ENCODE data around the gene NEMP1. TPM values are rescaled to one million over a fixed set of nuclear protein-coding genes. Genes with fewer than 3 reads are reported as not detected.

The NEMP1 gene, protein sequence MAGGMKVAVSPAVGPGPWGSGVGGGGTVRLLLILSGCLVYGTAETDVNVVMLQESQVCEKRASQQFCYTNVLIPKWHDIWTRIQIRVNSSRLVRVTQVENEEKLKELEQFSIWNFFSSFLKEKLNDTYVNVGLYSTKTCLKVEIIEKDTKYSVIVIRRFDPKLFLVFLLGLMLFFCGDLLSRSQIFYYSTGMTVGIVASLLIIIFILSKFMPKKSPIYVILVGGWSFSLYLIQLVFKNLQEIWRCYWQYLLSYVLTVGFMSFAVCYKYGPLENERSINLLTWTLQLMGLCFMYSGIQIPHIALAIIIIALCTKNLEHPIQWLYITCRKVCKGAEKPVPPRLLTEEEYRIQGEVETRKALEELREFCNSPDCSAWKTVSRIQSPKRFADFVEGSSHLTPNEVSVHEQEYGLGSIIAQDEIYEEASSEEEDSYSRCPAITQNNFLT
- total RNA-seq = 1 to 10 TPM; 2.3 to 5.2 TPM

DNA sequence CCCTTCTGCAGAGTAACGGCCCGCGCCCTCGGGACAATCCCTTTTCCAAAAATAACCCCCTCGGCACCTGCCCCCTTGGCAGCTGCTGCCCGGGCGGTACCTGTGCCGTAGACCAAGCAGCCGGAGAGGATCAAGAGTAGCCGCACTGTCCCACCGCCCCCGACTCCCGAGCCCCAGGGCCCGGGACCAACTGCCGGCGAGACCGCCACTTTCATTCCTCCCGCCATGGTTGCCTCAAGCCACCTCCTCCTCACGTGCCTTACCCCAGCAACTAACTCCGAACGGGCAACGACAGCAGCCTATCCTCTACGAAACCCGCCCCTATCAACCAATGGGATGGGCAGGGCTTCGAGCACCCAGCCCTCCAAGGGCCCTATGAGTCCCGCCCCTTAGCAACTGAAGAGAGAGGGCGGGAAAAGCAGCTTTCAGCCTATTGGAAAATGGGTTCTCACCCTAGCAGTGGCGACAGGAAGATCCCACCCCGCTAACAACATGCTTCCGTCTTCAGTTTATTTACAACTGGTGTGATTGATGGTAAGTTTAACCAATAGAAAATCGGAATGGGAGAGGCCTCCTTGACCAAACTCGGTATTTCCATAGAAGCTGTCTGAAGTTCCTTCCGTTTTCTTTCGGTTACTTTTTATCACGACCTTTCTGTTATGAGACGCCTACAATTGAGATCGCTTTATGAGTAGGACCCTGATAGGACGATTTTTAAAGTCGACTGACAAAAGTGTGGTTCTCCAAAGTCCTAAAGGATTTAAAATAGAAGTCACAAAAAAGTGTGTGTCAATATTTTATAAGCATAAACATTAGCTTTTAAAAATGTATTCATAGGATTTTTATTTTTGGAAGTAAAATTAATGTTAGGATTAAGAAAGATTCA, at the start of gene NEMP1:
TSS of gene NEMP1 (minus strand) at position 273 of the 886 bp plus-strand sequence. CDS start at position 227, 46 bp downstream.
- Histone ChIP-seq H3K36me3 (replicated peaks in 1 of 2; ENCODE audit: insufficient read depth in 1 of 2, low read depth in 2 of 2) (no peaks in the 10 kb centered on the region), H3K9me3 (no peaks in the 10 kb centered on the region), H3K4me3 (peak within 1 kb of the TSS; percentile 42 to 75), H3K27ac (peak within 1 kb of the TSS; percentile 39 to 86 (median 62)), H3K4me1 (peaks cover 14% of the 10 kb centered on the region), H3K27me3 (no peaks in the 10 kb centered on the region)
- peak in 2 of 3 donors; percentile 45 to 47 for TF ChIP-seq POLR2A (IDR thresholded peaks at IDR 0.05)
- TF ChIP-seq, protein P1, sequence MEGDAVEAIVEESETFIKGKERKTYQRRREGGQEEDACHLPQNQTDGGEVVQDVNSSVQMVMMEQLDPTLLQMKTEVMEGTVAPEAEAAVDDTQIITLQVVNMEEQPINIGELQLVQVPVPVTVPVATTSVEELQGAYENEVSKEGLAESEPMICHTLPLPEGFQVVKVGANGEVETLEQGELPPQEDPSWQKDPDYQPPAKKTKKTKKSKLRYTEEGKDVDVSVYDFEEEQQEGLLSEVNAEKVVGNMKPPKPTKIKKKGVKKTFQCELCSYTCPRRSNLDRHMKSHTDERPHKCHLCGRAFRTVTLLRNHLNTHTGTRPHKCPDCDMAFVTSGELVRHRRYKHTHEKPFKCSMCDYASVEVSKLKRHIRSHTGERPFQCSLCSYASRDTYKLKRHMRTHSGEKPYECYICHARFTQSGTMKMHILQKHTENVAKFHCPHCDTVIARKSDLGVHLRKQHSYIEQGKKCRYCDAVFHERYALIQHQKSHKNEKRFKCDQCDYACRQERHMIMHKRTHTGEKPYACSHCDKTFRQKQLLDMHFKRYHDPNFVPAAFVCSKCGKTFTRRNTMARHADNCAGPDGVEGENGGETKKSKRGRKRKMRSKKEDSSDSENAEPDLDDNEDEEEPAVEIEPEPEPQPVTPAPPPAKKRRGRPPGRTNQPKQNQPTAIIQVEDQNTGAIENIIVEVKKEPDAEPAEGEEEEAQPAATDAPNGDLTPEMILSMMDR (IDR thresholded peaks at IDR 0.05) = no peak
- ATAC-seq = peak; percentile 100
- 0 to 1% methylated on average over 29 to 39 of the region's 39 CpGs for WGBS, 2 donors
- DNase-seq = peak; percentile 96 to 99 (median 98)
- intact Hi-C loops (cut with DNase I) = no loop called here

DNA sequence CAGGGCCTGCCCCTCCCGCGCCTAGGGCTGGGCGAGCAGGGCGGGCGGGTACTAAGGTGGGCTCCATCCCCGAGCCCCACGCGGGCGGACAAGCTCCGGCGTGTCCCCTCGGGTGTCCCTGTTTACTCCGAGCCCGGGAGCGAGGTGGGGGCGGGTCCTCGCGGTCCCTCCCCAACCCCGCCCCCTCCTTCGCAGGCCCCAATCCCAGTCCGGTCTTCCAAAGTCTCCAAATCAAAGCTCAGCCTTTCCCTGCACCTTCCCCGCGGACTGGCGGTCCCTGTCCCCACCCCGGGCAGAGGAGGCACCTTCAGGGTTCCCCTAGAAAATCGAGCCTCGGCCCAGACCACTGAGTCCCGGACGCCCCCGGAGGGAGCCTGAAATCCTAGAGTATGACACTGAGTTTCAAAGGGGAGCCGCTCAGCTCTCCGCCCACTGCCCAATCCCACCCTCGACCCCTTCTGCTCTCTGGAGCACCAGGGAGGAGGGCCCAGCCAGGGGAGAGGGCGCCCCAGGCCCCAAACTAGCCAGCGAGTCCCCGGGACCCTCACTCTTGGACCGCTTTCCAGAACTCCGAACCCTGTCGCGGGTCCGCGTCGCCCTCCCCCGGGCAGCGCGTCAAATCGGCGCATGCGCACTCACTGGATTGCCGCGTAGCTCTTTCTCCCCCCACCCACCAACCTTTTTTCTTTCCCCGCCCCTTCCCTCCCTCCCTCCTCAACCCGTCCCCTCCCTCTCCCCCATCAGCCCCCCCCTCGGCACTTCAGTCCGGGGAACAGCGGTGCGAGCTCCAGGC, 49.3 kb upstream of the NEMP1 start, which contains the start of gene LRP1:
TSS of gene LRP1 (plus strand) at position 758 of the 793 bp plus-strand sequence. CDS start 482 bp downstream, outside the sequence.
- peak within 1 kb of the TSS; percentile 83 to 94 (median 88) for H3K27ac ChIP-seq
- DNase-seq (peak; percentile 78 to 83 (median 82)), ATAC-seq (peak; percentile 85)
- TF ChIP-seq, protein P1 (IDR thresholded peaks at IDR 0.05) = no peak
- TF ChIP-seq POLR2A (IDR thresholded peaks at IDR 0.05) = peak; percentile 56 to 80 (median 69)
- H3K4me3 ChIP-seq = peak within 1 kb of the TSS; percentile 60 to 63
- peaks cover 15% of the 10 kb centered on the region for H3K4me1 ChIP-seq
- intact Hi-C loops (cut with DNase I) = no loop called here
- no peaks in the 10 kb centered on the region for H3K27me3 ChIP-seq
- WGBS, 2 donors = 1% methylated on average over 29 to 51 of the region's 57 CpGs
- no peaks in the 10 kb centered on the region for H3K36me3 ChIP-seq (replicated peaks in 1 of 2; ENCODE audit: insufficient read depth in 1 of 2, low read depth in 2 of 2)
- H3K9me3 ChIP-seq = no peaks in the 10 kb centered on the region

DNA sequence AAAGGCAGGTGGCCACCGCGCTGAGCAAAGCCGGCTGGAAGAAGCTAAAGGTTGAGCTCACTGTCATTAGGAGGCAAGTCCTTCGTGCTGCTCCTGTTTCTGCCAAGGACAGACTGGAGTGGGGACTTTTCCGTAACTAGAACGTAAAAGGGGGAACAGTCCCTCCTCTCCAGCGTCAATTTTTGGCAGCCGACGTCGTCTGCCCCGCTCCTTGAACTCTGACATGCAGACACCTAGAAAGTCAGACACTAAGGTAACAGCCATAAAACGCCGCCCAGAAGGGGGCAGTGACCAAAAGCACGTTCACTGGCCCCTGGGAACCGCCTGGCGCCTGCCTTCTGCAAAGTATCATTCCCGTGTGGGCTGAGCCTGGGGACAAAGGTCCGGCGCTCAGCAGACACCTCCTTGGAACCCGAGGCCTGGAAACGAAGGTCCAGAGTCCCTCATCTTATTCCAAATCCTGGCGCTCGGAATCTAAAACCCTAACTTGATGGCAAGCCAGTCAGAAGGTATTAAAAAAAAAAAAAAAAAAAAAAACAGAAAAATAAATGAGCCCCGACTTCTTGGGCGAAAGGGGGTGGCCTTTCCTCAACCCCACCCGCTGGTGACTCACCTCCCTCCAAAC, 48.6 kb upstream of the NEMP1 start:
- ATAC-seq = peak; percentile 73
- intact Hi-C loops (cut with DNase I) = no loop called here
- H3K9me3 ChIP-seq = no peaks in the 10 kb centered on the region

More for the DNA sequence above, 48.6 kb upstream of the NEMP1 start:
- H3K4me1 ChIP-seq = peaks cover 15% of the 10 kb centered on the region
- H3K27ac ChIP-seq = peak overlapping the region; percentile 83 to 94 (median 88)
- H3K27me3 ChIP-seq = no peaks in the 10 kb centered on the region
- peak; percentile 83 to 90 (median 88) for DNase-seq
- TF ChIP-seq, protein P1 (IDR thresholded peaks at IDR 0.05) = peak in 5 of 7 experiments; percentile 16 to 52 (median 41)
- TF ChIP-seq POLR2A (IDR thresholded peaks at IDR 0.05) = peak; percentile 47 to 67 (median 55)
- 1% methylated on average over 21 to 26 of the region's 26 CpGs for WGBS, 2 donors
- H3K4me3 ChIP-seq = peak overlapping the region; percentile 60 to 63
- no peaks in the 10 kb centered on the region for H3K36me3 ChIP-seq (replicated peaks in 1 of 2; ENCODE audit: insufficient read depth in 1 of 2, low read depth in 2 of 2)
